Liver (tissue), 9 donors: ENCODE data around the gene PUS1. TPM values are rescaled to one million over a fixed set of nuclear protein-coding genes. Genes with fewer than 3 reads are reported as not detected.

Source experiments
- DNase-seq: peaks from one replicate; pipeline ENCODE4 v3.0.0-alpha.2; 2017; ENCODE audit warnings: low spot score
- H3K27ac ChIP-seq, 2 donors: one replicate each; pipeline ENCODE4 v1.7.0; 2013; ENCODE audit warnings: inconsistent platforms in 2 of 2, low read length in 2 of 2, control low read depth in 1 of 2, low read depth in 1 of 2, mild to moderate bottlenecking in 1 of 2
- H3K27me3 ChIP-seq, 4 donors: one replicate each; pipeline versions ENCODE4 v1.6.1 to v1.7.0; 2013; ENCODE audit warnings: low read length in 3 of 4, inconsistent platforms in 1 of 4, mild to moderate bottlenecking in 1 of 4, moderate library complexity in 1 of 4; ENCODE audit not compliant: control insufficient read depth in 4 of 4, insufficient read depth in 4 of 4
- H3K36me3 ChIP-seq, 4 donors: one replicate each; pipeline versions ENCODE4 v1.6.1 to v1.7.0; 2013; ENCODE audit warnings: low read length in 3 of 4, mild to moderate bottlenecking in 3 of 4, low read depth in 1 of 4, moderate library complexity in 1 of 4; ENCODE audit not compliant: control insufficient read depth in 4 of 4, insufficient read depth in 3 of 4
- H3K4me1 ChIP-seq, 4 donors: one replicate each; pipeline versions ENCODE4 v1.6.1 to v1.7.0; 2013; ENCODE audit warnings: low read length in 3 of 4, mild to moderate bottlenecking in 3 of 4, moderate library complexity in 1 of 4; ENCODE audit not compliant: control insufficient read depth in 4 of 4, insufficient read depth in 4 of 4
- H3K4me3 ChIP-seq, 3 donors: one replicate each; pipeline versions ENCODE4 v1.6.1 to v1.7.0; 2013; ENCODE audit warnings: low read length in 3 of 3, control low read depth in 1 of 3, low read depth in 1 of 3, mild to moderate bottlenecking in 1 of 3
- H3K9ac ChIP-seq, 2 donors: one replicate each; pipeline ENCODE4 v1.7.0; 2013; ENCODE audit warnings: low read length in 2 of 2, mild to moderate bottlenecking in 2 of 2, moderate library complexity in 2 of 2, control low read depth in 1 of 2, low read depth in 1 of 2
- H3K9me3 ChIP-seq, 4 donors: one replicate each; pipeline versions ENCODE4 v1.6.1 to v1.7.0; 2013; ENCODE audit warnings: low read length in 3 of 4; ENCODE audit not compliant: control insufficient read depth in 4 of 4
- FOXA1 ChIP-seq: IDR thresholded peaks from 2 replicates; pipeline ENCODE4 v1.6.1; 2016; ENCODE audit warnings: antibody characterized with exemption
- GABPA ChIP-seq, 2 donors: IDR thresholded peaks in 1 of 2; conservative IDR thresholded peaks in 1 of 2; 2 replicates each; pipeline ENCODE4 v1.6.1; 2016; ENCODE audit warnings: antibody characterized with exemption in 2 of 2, mild to moderate bottlenecking in 1 of 2, moderate library complexity in 1 of 2
- HNF4A ChIP-seq, 2 donors: conservative IDR thresholded peaks; 2 replicates each; pipeline ENCODE4 v1.6.1; 2016; ENCODE audit warnings: antibody characterized with exemption in 2 of 2, mild to moderate bottlenecking in 2 of 2
- JUND ChIP-seq, 2 donors: IDR thresholded peaks; 2 replicates each; pipeline ENCODE4 v1.6.1; 2016; ENCODE audit warnings: antibody characterized with exemption in 2 of 2
- NR2F2 ChIP-seq: IDR thresholded peaks from 2 replicates; pipeline ENCODE4 v1.6.1; 2016; ENCODE audit warnings: antibody characterized with exemption
- TAF1 ChIP-seq: conservative IDR thresholded peaks from 2 replicates; pipeline ENCODE4 v1.6.1; 2016; ENCODE audit warnings: antibody characterized with exemption, mild to moderate bottlenecking
- WGBS: extraction: QIAGEN DNeasy Blood & Tissue Kit; methylation state at CpG from one replicate; pipeline ENCODE4 v1.1.7; 2013; 5-methylcytosine and 5-hydroxymethylcytosine counted together
- polyA plus RNA-seq, 2 donors: library from polyadenylated mRNA; stranded (reverse) in 1 of 2; unstranded in 1 of 2; fragments of 200-250 nt in 1 of 2; fragments of >200 nt in 1 of 2; fragmentation: Nextera tagmentation in 1 of 2; extraction: Ambion mirVana in 1 of 2; gene quantifications; one replicate each; pipeline versions ENCODE4 v1.2.1 to v1.2.3, GENCODE V29; 2013 to 2015
- total RNA-seq, 2 donors: library from RNA; depleted of rRNA; stranded (reverse); fragments of >200 nt; gene quantifications; one replicate each; pipeline ENCODE4 v1.2.3, GENCODE V29; 2014
- TF ChIP-seq, protein P1 (sequence below): IDR thresholded peaks from 2 replicates; pipeline ENCODE4 v1.6.1; 2016; ENCODE audit warnings: antibody characterized with exemption
- TF ChIP-seq, protein P2 (sequence below): IDR thresholded peaks from 2 replicates; pipeline ENCODE4 v1.6.1; 2016; ENCODE audit warnings: antibody characterized with exemption
- TF ChIP-seq, protein P3 (sequence below): IDR thresholded peaks from 2 replicates; pipeline ENCODE4 v1.6.1; 2016; ENCODE audit warnings: antibody characterized with exemption, mild to moderate bottlenecking
- TF ChIP-seq, protein P4 (sequence below): fragments of 150-350 bp; IDR thresholded peaks from 2 replicates; pipeline ENCODE4 v1.5.1; 2017; ENCODE audit warnings: improper control_type of control experiment, low read depth, low read length; ENCODE audit not compliant: missing input control
- donor health status: healthy.
- donor health status: healthy.
- donor health status: healthy.
- donor health status: healthy.
- donor health status: healthy.

Gene PUS1
- total and polyA plus RNA-seq, 4 donors = 6.1 to 24.4 (median 10.7) TPM

DNA sequence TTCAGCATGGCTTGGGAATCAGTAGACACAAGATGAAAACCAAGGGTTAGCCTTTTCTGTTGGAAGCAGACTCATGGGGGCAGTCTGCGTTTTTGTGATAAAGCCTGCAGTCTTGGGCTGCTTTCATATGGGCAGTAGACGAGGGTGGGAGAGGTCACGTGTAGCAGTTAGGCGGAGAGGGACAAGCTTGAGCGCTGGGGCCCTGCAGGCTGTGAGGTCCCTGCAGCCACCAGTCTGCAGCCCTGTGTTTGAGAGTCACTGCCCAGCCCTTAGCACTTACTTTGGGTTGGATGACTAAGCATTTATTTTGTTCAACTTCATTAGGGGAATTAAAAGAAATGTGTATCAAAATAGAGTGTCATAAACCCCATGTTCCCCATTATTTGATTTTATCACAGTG is 57.8 kb downstream of the PUS1 start:
- Histone ChIP-seq H3K4me1 (no peaks in the 10 kb centered on the region), H3K9me3 (no peaks in the 10 kb centered on the region), H3K27ac (no peak overlapping the region), H3K4me3 (no peak overlapping the region), H3K27me3 (no peaks in the 10 kb centered on the region), H3K9ac (no peak overlapping the region), H3K36me3 (peaks cover 2 to 56% (median 36%) of the 10 kb centered on the region in 4 donors)
- peak; percentile 40 for DNase-seq
- WGBS = 94% methylated on average over 5 of the region's 5 CpGs
- TF ChIP-seq TAF1 (no peak), JUND (IDR thresholded peaks at IDR 0.05) (no peak), FOXA1 (no peak)
- TF ChIP-seq, protein P1, sequence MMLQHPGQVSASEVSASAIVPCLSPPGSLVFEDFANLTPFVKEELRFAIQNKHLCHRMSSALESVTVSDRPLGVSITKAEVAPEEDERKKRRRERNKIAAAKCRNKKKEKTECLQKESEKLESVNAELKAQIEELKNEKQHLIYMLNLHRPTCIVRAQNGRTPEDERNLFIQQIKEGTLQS = no peak
- TF ChIP-seq, protein P2, sequence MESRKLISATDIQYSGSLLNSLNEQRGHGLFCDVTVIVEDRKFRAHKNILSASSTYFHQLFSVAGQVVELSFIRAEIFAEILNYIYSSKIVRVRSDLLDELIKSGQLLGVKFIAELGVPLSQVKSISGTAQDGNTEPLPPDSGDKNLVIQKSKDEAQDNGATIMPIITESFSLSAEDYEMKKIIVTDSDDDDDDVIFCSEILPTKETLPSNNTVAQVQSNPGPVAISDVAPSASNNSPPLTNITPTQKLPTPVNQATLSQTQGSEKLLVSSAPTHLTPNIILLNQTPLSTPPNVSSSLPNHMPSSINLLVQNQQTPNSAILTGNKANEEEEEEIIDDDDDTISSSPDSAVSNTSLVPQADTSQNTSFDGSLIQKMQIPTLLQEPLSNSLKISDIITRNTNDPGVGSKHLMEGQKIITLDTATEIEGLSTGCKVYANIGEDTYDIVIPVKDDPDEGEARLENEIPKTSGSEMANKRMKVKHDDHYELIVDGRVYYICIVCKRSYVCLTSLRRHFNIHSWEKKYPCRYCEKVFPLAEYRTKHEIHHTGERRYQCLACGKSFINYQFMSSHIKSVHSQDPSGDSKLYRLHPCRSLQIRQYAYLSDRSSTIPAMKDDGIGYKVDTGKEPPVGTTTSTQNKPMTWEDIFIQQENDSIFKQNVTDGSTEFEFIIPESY = no peak
- TF ChIP-seq, protein P3, sequence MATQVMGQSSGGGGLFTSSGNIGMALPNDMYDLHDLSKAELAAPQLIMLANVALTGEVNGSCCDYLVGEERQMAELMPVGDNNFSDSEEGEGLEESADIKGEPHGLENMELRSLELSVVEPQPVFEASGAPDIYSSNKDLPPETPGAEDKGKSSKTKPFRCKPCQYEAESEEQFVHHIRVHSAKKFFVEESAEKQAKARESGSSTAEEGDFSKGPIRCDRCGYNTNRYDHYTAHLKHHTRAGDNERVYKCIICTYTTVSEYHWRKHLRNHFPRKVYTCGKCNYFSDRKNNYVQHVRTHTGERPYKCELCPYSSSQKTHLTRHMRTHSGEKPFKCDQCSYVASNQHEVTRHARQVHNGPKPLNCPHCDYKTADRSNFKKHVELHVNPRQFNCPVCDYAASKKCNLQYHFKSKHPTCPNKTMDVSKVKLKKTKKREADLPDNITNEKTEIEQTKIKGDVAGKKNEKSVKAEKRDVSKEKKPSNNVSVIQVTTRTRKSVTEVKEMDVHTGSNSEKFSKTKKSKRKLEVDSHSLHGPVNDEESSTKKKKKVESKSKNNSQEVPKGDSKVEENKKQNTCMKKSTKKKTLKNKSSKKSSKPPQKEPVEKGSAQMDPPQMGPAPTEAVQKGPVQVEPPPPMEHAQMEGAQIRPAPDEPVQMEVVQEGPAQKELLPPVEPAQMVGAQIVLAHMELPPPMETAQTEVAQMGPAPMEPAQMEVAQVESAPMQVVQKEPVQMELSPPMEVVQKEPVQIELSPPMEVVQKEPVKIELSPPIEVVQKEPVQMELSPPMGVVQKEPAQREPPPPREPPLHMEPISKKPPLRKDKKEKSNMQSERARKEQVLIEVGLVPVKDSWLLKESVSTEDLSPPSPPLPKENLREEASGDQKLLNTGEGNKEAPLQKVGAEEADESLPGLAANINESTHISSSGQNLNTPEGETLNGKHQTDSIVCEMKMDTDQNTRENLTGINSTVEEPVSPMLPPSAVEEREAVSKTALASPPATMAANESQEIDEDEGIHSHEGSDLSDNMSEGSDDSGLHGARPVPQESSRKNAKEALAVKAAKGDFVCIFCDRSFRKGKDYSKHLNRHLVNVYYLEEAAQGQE = no peak

DNA sequence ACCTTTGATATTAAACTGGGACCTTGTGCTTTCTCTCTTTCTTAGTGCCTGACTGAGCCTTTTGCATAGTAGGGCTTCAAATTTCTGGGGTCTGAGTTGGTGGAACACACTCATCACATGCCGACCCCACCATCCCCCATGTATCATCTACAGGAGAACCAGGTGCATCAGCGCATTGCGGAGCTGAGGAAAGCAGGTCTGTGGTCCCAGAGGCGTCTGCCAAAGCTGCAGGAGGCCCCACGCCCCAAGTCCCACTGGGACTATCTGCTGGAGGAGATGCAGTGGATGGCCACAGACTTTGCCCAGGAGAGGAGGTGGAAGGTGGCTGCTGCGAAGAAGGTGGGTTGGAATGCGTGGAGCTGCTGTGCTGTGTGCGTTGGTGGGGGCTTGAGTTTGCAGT is 58.5 kb downstream of the PUS1 start:
- 97% methylated on average over 8 of the region's 8 CpGs for WGBS
- no peak for TF ChIP-seq JUND (IDR thresholded peaks at IDR 0.05)
- no peak for TF ChIP-seq HNF4A (conservative IDR thresholded peaks at IDR 0.05)
- TF ChIP-seq, protein P1 = no peak
- TF ChIP-seq GABPA (IDR thresholded peaks at IDR 0.05 in 1 of 2, conservative IDR thresholded peaks at IDR 0.05 in 1 of 2) = no peak
- TF ChIP-seq NR2F2 = no peak
- TF ChIP-seq, protein P2 = no peak
- TF ChIP-seq, protein P4, sequence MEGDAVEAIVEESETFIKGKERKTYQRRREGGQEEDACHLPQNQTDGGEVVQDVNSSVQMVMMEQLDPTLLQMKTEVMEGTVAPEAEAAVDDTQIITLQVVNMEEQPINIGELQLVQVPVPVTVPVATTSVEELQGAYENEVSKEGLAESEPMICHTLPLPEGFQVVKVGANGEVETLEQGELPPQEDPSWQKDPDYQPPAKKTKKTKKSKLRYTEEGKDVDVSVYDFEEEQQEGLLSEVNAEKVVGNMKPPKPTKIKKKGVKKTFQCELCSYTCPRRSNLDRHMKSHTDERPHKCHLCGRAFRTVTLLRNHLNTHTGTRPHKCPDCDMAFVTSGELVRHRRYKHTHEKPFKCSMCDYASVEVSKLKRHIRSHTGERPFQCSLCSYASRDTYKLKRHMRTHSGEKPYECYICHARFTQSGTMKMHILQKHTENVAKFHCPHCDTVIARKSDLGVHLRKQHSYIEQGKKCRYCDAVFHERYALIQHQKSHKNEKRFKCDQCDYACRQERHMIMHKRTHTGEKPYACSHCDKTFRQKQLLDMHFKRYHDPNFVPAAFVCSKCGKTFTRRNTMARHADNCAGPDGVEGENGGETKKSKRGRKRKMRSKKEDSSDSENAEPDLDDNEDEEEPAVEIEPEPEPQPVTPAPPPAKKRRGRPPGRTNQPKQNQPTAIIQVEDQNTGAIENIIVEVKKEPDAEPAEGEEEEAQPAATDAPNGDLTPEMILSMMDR = no peak
- H3K4me3 ChIP-seq = no peak overlapping the region

More for the DNA sequence above, 58.5 kb downstream of the PUS1 start:
- H3K9me3 ChIP-seq = no peaks in the 10 kb centered on the region
- H3K27me3 ChIP-seq = no peaks in the 10 kb centered on the region
- H3K9ac ChIP-seq = no peak overlapping the region
- H3K27ac ChIP-seq = no peak overlapping the region
- no peak for DNase-seq
- H3K36me3 ChIP-seq = peaks cover 0 to 57% (median 38%) of the 10 kb centered on the region in 4 donors
- no peaks in the 10 kb centered on the region for H3K4me1 ChIP-seq
